ENCODE results near the gene PTPMT1.
"Not testable (repeated sequence)": the region's sequence is repeated elsewhere in the genome, so short reads cannot be mapped to it uniquely, and the experiment has no call there.

Gene PTPMT1

DNA sequence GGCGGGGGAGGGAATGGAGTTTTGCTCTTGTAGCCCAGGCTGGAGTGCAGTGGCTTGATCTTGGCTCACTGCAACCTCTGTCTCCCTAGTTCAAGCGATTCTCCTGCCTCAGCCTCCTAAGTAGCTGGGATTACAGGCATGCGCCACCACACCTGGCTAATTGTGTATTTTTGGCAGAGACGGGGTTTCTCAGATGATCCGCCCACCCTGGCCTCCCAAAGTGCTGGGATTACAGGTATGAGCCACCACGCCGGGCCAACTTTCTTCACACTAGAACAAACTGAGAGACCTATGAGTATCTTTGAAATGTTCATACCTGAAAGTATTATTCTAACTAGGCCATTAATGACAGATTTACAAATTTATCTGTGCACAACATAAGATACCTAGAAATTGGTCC lies 19.1 kb upstream of the PTPMT1 start:
- DNase-seq (ENCODE audit: low read depth in 2 of 3, low spot score in 2 of 3) = not testable (repeated sequence)

DNA sequence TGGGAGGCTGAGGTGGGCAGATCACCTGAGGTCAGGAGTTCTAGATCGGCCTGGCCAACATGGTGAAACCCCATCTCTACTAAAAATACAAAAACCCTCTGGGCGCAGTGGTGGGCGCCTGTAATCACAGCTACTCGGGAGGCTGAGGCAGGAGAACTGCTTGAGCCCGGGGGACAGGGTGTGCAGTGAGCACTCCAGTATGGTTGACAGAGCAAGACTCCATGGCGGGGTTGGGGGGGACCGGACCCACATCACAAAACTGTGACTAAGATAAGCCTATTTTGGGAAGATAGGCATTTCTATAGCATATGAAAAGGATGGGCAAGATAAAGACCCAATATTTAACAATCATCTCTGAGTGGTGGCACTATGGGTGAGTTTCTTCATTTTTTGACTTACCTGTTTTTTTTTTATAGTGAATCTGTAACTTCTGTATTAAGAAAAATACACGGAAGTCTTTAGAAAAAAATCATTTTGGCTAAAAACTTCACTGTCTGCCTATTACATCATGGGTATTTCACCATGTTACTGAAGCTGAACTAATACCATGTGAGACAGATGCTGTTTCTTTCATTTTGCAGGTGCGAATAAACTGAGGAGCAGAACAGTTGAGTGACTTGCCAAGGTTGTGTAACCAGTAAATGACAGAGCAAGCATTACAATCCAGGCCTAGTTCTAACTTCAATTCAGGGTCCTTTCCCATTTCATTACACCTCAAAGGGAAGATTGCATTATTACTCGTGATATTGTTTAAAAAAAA lies 14.9 kb upstream of the PTPMT1 start:
- no peak for DNase-seq (ENCODE audit: low read depth in 2 of 3, low spot score in 2 of 3)

DNA sequence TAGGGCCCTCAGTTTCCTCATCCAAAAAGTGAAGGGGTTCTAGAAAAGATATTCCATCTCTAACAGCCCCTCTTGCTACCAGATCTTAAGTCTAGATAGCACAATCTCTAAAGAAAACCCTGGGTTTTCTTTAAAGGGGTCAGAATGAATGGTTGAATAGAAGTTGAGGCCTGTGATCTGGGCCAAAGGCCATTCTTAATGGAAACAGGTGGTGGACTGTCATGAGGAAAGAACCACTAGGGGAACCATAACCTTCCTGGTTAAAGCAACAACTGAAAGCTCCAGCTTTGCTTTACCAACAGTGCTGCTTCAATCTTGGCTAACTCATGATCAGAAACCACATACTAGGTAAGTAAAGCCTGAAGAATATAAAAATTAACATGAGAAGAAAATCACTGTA lies 14.3 kb upstream of the PTPMT1 start:
- DNase-seq (ENCODE audit: low read depth in 2 of 3, low spot score in 2 of 3) = no peak

DNA sequence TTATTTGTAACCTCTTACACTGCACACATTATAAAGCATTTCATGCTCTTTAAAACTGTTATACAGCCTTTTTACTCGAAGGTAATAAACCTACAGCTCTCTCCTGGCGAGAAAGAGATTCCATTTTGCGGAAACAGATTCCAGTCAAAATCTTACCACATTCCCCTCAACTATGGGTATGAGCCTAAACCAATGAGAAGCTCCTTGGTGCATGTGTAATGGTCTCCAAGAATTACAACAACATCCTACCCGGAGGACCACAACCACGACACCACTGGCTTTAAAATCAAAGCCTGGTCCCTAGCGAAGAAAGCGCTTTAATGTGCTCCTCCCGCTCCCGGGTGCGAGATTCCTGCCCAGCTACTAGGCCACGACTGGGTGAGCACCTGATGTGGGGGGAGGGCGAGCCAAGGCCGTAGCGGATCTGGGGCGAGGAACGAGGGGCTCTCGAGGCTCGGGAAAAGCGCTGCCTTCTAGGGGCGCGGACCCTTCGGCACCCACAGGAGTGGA lies 13.3 kb upstream of the PTPMT1 start:
- DNase-seq (ENCODE audit: low read depth in 2 of 3, low spot score in 2 of 3) = no peak

DNA sequence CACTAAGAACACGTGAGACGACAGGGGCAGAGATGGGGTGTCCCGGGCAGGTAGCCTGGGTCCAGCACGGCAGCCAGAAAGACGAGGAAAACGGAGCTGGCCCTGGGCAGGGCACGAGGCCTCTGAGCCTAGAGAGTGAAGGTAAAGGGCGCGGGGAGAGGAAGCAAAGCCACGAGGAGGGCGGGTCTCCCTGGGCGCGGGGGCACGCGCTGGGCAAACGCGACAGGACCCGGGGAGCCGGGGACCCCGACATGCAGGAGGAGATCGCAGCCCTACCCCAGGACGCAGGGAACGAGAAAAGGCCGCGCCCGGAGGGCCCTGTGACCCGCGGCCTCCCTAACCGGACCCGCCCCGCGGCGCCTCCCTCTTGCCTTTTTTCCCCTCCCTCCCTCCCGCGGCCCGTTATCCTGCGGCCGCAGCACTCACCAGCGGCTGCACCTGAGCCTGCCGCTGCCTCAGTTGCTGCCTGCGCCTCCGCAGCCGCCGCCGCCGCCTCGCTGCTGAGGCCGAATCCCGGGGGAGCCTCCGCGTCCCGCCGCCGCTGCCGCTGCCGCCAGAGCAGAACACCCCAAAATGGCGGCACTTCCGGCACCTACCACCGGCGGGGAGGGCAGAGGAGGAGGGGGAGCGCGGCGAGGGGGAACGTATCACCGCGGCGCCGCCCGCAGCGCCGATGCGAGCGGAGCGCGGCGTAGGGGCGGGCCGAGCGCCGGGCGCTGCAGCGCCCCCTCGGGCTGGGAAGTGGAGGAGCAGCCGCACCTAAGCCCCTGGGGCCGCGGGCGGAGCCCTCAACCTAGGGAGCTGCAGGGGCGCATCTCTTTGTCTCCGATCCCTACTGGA lies 12.6 kb upstream of the PTPMT1 start, which contains the start of gene CELF1:
TSS of gene CELF1 (minus strand) at position 567 of the 840 bp plus-strand sequence. CDS start 53,609 bp downstream, outside the sequence.
- DNase-seq (ENCODE audit: low read depth in 2 of 3, low spot score in 2 of 3) = peak; percentile 78 to 87 (median 79)

DNA sequence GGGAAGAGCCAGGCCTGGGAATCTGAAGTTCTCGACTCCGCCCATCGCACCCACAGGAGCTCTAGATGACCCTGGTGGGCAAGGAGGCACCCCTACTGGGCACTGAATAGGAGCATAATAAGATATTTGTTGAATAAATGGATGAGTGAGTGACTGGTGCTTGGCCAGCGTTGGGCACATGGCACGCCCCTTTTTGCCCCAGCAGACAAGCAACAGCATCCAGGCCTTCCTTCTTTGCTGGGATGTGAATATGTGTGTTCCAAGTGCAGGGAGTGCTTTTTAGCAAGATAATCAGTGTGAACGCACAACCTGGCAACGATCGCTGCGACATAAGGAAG lies 12.0 kb upstream of the PTPMT1 start:
- DNase-seq (ENCODE audit: low read depth in 2 of 3, low spot score in 2 of 3) = no peak

DNA sequence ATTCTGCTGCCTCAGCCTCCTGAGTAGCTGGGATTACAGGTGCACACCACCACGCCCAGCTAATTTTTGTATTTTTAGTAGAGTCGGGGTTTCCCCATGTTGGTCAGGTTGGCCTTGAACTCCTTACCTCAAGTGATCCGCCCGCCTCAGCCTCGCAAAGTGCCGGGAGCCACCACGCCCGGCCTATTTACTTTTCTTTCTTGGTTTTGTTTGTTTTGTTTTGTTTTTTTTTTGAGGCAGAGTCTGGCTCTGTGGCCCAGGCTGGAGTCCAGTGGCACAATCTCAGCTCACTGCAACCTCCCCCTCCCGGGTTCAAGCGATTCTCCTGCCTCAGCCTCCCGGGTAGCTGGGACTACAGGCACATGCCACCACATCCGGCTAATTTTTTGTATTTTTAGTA lies 8.4 kb upstream of the PTPMT1 start:
- DNase-seq (ENCODE audit: low read depth in 2 of 3, low spot score in 2 of 3) = not testable (repeated sequence)

DNA sequence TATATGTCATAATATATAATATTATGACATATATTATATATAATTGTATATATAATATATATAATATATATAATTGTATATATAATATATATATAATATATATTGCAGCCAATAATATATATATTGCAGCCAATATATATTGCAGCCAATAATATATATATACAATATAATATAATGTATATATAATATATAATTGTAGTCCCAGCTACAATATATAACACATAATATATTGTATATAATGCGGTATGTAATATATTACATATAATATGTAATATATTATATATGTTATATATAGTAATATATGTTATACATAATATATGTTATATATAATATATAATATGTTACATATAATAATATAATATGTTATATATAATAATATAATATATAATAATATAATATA lies 6.7 kb upstream of the PTPMT1 start:
- no peak for DNase-seq (ENCODE audit: low read depth in 2 of 3, low spot score in 2 of 3)

DNA sequence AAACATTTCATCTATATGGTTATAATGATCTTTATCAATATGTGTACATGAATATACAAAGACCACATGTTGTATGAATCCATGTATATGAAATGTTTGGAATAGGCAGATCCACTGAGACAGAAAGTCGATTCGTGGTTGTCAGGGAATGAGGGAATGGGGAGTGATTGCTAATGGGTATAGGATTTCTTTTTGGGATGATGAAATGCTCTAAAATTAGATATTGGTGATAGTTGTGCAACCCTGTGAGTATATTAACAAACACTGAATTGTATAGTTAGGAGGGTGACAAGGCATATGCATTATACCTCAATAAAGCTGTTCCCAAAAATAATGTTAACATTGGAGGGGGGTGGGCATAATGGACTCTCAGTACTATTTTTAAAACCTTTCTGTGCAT lies 5.0 kb upstream of the PTPMT1 start:
- DNase-seq (ENCODE audit: low read depth in 2 of 3, low spot score in 2 of 3) = no peak

DNA sequence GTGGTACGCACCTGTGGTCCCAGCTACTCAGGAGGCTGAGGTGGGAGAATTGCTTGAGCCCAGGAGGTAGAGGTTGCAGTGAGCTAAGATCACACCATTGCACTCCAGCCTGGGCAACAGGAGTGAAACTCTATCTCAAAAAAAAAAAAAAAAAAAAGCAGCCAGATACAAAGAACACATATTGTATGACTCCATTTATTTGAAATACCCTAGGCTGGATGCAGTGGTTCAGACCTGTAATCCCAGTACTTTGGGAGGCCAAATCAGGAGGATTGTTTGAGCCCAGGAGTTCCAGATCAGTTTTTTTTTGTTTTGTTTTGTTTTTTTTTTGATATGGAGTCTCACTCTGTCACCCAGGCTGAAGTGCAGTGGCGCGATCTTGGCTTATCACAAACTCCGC lies 3.0 kb upstream of the PTPMT1 start:
- not testable (repeated sequence) for DNase-seq (ENCODE audit: low read depth in 2 of 3, low spot score in 2 of 3)

DNA sequence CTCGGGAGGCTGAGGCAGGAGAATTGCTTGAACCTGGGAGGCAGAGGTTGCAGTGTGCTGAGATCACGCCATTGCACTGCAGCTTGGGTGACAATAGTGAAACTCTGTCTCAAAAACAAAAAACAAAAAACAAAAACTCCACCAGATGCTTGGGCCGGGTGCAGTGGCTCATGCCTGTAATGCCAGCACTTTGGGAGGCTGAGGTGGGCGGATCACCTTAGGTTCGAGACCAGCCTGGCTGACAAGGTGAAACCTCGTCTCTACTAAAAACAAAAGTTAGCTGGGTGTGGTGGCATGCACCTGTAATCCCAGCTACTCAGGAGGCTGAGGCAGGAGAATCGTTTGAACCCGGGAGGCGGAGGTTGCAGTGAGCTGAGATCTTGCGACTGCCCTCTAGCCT lies 1.0 kb upstream of the PTPMT1 start:
- not testable (repeated sequence) for DNase-seq (ENCODE audit: low read depth in 2 of 3, low spot score in 2 of 3)

DNA sequence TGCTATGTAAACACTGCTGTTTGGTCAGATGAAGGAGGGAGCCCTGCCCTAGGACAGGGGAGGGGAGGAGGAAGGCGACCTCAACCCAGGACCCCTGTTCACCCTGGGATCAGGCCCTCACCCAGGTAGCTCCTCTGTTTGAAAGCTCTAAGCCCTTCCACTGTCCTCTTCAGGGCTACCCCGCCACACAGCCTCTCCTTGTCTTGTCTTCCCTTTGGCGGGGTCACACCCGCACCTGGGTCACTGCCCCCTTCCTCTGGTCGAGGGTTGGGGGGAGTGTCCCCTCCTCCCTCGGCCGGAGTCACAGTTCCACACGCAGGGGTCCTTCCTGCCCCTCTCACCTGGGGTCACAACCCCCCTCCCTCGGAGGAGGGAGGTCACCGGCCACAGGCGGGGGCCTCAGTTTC lies 463 bp upstream of the PTPMT1 start:
- DNase-seq (ENCODE audit: low read depth in 2 of 3, low spot score in 2 of 3) = no peak

DNA sequence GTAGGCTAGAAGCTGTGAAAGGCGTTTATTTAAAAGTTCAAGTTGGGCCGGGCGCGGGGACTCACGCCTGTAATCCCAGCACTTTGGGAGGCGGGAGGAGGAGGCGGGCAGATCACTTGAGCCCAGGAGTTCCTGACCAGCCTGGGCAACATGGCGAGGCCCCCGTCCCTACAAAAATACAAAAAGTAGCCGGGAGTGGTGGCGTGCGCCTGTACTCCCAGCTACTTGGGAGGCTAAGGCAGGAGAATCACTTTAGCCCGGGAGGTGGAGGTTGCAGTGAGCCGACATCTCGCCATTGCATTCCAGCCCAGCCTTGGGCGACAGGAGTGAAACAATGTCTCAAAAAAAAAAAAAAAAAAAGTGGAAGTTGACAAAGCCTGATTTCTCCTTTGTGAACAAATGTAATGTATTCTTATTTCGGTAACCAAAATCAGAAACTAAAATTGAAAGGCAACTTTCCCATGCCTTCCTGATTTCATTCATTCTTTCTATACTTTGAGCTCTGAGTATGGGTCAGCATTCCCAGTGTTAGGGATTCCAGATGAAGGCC lies 825 bp downstream of the PTPMT1 start:
- no peak for DNase-seq (ENCODE audit: low read depth in 2 of 3, low spot score in 2 of 3)

DNA sequence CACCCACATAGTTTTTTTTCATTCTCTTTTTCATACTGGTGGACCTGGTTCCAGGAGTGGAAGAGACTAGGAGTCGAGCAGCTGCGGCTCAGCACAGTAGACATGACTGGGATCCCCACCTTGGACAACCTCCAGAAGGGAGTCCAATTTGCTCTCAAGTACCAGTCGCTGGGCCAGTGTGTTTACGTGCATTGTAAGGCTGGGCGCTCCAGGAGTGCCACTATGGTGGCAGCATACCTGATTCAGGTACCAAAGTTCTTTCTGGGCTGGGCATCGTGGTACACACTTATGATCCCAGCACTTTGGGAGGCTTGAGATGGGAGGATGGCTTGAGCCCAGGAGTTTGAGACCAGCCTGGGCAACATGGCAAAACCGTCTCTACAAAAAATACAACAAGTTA lies 4.2 kb downstream of the PTPMT1 start:
- DNase-seq (ENCODE audit: low read depth in 2 of 3, low spot score in 2 of 3) = no peak

DNA sequence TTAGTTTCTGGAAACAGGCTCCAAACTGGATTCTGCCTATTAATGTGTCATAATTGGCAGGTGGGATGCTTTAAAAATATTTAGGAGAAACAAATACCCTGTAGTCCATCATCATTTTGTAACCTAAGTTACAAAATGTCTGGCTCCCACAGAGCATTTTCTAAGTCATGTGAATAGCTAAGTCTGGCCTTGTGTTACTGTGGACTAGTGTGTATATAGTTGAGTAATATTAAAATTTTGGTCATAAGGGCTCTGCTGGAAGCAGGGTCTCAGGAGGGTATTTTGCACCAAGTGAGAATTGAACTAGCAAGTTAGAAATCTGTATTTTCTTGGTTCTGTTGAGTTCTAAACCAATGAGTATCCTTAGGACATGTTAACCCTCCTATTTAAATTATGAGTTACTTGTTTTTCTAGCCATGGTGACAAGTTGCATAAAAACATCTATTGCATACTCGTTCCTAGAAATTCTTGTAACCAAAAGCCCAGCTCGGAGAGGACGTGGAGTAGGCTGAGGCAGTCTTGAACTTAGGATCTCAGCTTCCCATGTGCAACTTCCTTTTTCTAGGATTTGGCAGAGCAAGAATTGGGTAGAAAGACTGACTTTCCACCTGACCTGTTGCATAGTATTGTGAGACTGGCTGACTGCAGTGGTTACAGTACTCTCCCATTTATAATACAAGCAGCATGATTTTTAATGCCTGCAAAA lies 5.4 kb downstream of the PTPMT1 start:
- no peak for DNase-seq (ENCODE audit: low read depth in 2 of 3, low spot score in 2 of 3)

DNA sequence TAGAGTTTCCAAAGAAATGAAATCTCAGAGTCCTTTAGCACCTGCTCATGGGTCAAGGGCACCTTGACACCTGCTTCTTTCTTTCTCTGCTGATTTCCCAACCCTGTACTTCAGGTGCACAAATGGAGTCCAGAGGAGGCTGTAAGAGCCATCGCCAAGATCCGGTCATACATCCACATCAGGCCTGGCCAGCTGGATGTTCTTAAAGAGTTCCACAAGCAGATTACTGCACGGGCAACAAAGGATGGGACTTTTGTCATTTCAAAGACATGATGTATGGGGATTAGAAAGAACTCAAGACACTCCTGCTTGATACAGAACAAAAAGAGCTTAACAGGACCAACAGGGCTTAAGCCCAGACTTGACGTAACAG lies 5.9 kb downstream of the PTPMT1 start:
- no peak for DNase-seq (ENCODE audit: low read depth in 2 of 3, low spot score in 2 of 3)

DNA sequence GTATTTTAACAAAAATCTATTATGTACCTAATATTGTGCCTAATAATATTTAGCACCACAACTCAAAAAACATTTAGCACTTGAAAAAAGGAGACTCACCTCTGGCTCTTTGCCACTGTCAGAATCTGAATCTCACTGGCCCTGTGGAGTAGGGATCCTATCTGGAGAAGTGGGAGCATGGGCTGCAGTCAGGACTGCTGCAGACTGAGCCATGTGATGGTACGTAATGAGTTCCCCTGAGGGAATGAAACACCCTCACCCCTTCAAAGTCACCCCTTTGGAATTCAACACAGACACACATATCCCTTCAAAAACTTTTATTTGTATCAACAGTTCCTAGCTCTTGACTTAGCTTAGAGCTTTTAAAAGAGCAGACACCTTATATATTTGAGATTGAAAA lies 6.5 kb downstream of the PTPMT1 start:
- DNase-seq (ENCODE audit: low read depth in 2 of 3, low spot score in 2 of 3) = no peak

DNA sequence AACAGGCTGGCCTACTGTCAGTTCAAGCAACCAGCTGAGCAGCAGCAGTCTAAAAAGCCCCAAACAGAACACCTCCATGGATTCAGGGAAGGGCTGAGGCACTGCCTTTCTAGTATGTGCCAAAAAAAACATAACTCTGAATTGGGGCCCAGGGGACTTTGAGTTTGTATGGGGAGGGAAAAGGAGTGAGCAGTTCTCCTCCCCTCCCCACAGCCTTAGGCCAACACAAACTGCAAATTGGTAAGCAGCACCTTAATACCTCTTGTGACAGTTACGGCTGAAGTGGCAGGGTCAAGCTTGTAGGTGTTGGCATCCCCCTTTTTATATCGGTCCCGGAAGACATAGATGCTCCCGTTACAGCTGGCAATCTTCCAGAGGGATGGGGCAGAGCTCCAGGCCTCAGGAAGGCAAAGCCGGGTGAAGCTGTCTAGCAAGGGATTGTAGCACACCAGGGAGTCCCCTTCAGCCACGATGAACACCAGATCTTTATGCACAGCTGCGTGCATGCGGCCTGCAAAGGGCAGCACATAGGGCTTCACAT lies 7.4 kb downstream of the PTPMT1 start:
- DNase-seq (ENCODE audit: low read depth in 2 of 3, low spot score in 2 of 3) = no peak

DNA sequence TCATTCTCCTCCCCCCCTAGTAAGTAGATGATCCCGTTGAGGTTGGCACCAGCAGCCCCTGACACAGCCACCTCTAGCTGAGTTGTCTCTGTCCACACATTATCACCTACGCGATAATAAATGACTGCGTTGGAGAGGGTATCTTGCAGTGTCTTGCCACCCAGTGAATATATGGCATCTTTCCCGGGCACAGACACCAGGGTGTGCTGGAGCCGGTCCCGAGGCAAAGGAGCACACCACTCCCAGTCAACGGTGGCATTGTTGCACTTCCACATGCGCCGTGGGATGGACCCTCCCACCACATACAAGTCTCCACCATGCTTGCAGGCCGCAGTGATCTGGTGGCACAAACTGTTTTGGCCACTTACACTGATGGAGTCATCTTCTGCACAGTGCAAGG lies 7.9 kb downstream of the PTPMT1 start:
- DNase-seq (ENCODE audit: low read depth in 2 of 3, low spot score in 2 of 3) = no peak

DNA sequence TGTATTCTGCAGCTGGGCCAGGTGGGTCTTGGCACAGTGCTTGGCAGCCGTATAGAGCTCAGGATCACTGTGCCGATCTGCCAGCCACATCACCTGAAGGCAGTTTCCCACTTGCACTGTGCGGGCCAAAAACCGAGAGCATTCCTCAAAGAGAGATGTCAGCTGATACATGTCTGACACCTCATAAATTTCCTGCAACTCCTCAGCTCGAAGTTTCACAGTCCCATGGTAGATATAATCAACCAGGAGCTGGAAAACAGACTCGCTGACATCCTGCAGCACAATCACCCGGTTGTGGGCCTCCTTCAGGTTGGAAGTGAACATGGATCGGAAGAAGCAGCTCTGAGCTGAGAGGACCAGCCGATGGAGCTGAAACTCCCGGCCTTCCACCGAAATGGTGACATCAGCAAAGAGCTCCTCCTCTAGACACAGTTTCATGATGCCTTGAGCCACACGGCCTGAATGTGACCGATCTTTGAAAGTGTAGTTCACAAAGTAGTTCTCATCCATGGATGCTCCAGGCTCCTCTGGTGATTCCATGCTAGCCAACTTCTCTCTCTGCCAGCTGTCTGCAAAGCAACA lies 12.2 kb downstream of the PTPMT1 start:
- no peak for DNase-seq (ENCODE audit: low read depth in 2 of 3, low spot score in 2 of 3)

Data from activated CD8-positive, alpha-beta memory T cell treated with anti-CD3 and anti-CD28 coated beads for 48 hours (primary cell).